ENCODE results near the gene SLC4A7. TPM values are rescaled to one million over a fixed set of nuclear protein-coding genes. Genes with fewer than 3 reads are reported as not detected.

SLC4A7 gene
- polyA plus RNA-seq, 3 donors from 2014 or later, result 1.6 to 13.5 (median 8.4) TPM

- peaks cover 12 to 46% of the 10 kb centered on the region in 2 donors for H3K4me1 Mint-ChIP-seq
- no peaks in the 10 kb centered on the region for H3K9me3 Mint-ChIP-seq
Measured at GRCh38 chr3:27471923-27472550, 12.1 kb downstream of the SLC4A7 start.

GRCh38 chr3:27468283-27468886, 15.8 kb downstream of the SLC4A7 start:
- Mint-ChIP-seq H3K27ac (no peak overlapping the region), H3K27me3 (ENCODE audit: low read depth in 3 of 3) (peaks cover 0 to 2% (median 0%) of the 10 kb centered on the region in 3 donors), H3K4me1 (peaks cover 11 to 22% of the 10 kb centered on the region in 2 donors), H3K36me3 (no peaks in the 10 kb centered on the region), H3K9me3 (no peaks in the 10 kb centered on the region), H3K4me3 (no peak overlapping the region)
- DNase-seq, result no peak

More at GRCh38 chr3:27471923-27472550, 12.1 kb downstream of the SLC4A7 start:
- H3K36me3 Mint-ChIP-seq, result peaks cover 0 to 3% (median under 1%) of the 10 kb centered on the region in 3 donors
- DNase-seq, result no peak
- H3K27me3 Mint-ChIP-seq (ENCODE audit: low read depth in 3 of 3), result peaks cover 0 to 2% (median 0%) of the 10 kb centered on the region in 3 donors
- no peak overlapping the region for H3K27ac Mint-ChIP-seq
- no peak overlapping the region for H3K4me3 Mint-ChIP-seq

- Mint-ChIP-seq H3K27me3 (ENCODE audit: low read depth in 3 of 3) (peaks cover 0 to 2% (median 0%) of the 10 kb centered on the region in 3 donors), H3K4me1 (peaks cover 11 to 25% of the 10 kb centered on the region in 2 donors), H3K27ac (peak overlapping the region in 4 of 6 donors; percentile 21 to 62 (median 32)), H3K36me3 (no peaks in the 10 kb centered on the region), H3K4me3 (peak overlapping the region in 2 of 5 donors; percentile 33 to 41), H3K9me3 (no peaks in the 10 kb centered on the region)
- DNase-seq, result peak; percentile 26 to 42 (median 42)
Measured at GRCh38 chr3:27467545-27467944, 16.6 kb downstream of the SLC4A7 start.

GRCh38 chr3:27464646-27465045, 19.5 kb downstream of the SLC4A7 start:
- Mint-ChIP-seq H3K36me3 (peaks cover 0 to 5% (median 0%) of the 10 kb centered on the region in 3 donors), H3K27me3 (ENCODE audit: low read depth in 3 of 3) (peaks cover 0 to 2% (median 0%) of the 10 kb centered on the region in 3 donors), H3K9me3 (no peaks in the 10 kb centered on the region), H3K4me3 (no peak overlapping the region), H3K4me1 (peaks cover 9 to 39% of the 10 kb centered on the region in 2 donors), H3K27ac (no peak overlapping the region)
- no peak for DNase-seq

- Mint-ChIP-seq H3K4me3 (no peak overlapping the region), H3K36me3 (peaks cover 0 to 5% (median 0%) of the 10 kb centered on the region in 3 donors), H3K9me3 (no peaks in the 10 kb centered on the region), H3K4me1 (peaks cover 7 to 37% of the 10 kb centered on the region in 2 donors), H3K27me3 (ENCODE audit: low read depth in 3 of 3) (no peaks in the 10 kb centered on the region), H3K27ac (no peak overlapping the region)
- DNase-seq, result no peak
Measured at GRCh38 chr3:27462228-27462627, 22.0 kb downstream of the SLC4A7 start.

GRCh38 chr3:27458929-27459328, 25.3 kb downstream of the SLC4A7 start:
- Mint-ChIP-seq H3K9me3 (no peaks in the 10 kb centered on the region), H3K27ac (no peak overlapping the region), H3K27me3 (ENCODE audit: low read depth in 3 of 3) (peaks cover 0 to 2% (median 0%) of the 10 kb centered on the region in 3 donors), H3K4me3 (no peak overlapping the region), H3K36me3 (peaks cover 0 to 5% (median 0%) of the 10 kb centered on the region in 3 donors), H3K4me1 (peaks cover 19 to 60% of the 10 kb centered on the region in 2 donors)
- no peak for DNase-seq

- Mint-ChIP-seq H3K9me3 (no peaks in the 10 kb centered on the region), H3K27me3 (ENCODE audit: low read depth in 3 of 3) (peaks cover 0 to 2% (median 0%) of the 10 kb centered on the region in 3 donors), H3K27ac (peak overlapping the region in 2 of 6 donors; percentile 1 to 13), H3K4me1 (peaks cover 30 to 71% of the 10 kb centered on the region in 2 donors), H3K4me3 (no peak overlapping the region), H3K36me3 (peaks cover 0 to 5% (median 0%) of the 10 kb centered on the region in 3 donors)
- DNase-seq, result no peak
Measured at GRCh38 chr3:27456554-27456953, 27.6 kb downstream of the SLC4A7 start.

- Mint-ChIP-seq H3K9me3 (no peaks in the 10 kb centered on the region), H3K4me3 (peak overlapping the region in 1 of 5 donors; percentile 25), H3K27ac (peak overlapping the region in 3 of 6 donors; percentile 64 to 78 (median 68)), H3K4me1 (peaks cover 38 to 73% of the 10 kb centered on the region in 2 donors), H3K36me3 (no peaks in the 10 kb centered on the region), H3K27me3 (ENCODE audit: low read depth in 3 of 3) (peaks cover 0 to 2% (median 0%) of the 10 kb centered on the region in 3 donors)
- DNase-seq, result no peak
Measured at GRCh38 chr3:27454914-27455313, 29.3 kb downstream of the SLC4A7 start.

- Mint-ChIP-seq H3K36me3 (no peaks in the 10 kb centered on the region), H3K4me1 (peaks cover 38 to 73% of the 10 kb centered on the region in 2 donors), H3K27me3 (ENCODE audit: low read depth in 3 of 3) (peaks cover 0 to 2% (median 0%) of the 10 kb centered on the region in 3 donors), H3K27ac (peak overlapping the region in 4 of 6 donors; percentile 0 to 59 (median 22)), H3K4me3 (peak overlapping the region in 1 of 5 donors; percentile 29), H3K9me3 (no peaks in the 10 kb centered on the region)
- no peak for DNase-seq
Measured at GRCh38 chr3:27454461-27454860, 29.7 kb downstream of the SLC4A7 start.

- DNase-seq, result no peak
- peaks cover 38 to 66% of the 10 kb centered on the region in 2 donors for H3K4me1 Mint-ChIP-seq
- H3K36me3 Mint-ChIP-seq, result peaks cover 2 to 6% (median 4%) of the 10 kb centered on the region in 3 donors
- H3K27ac Mint-ChIP-seq, result peak overlapping the region in 2 of 6 donors; percentile 6 to 10
- H3K9me3 Mint-ChIP-seq, result no peaks in the 10 kb centered on the region
- H3K27me3 Mint-ChIP-seq (ENCODE audit: low read depth in 3 of 3), result peaks cover 0 to 2% (median 0%) of the 10 kb centered on the region in 3 donors
- H3K4me3 Mint-ChIP-seq, result no peak overlapping the region
Measured at GRCh38 chr3:27452368-27453090, 31.7 kb downstream of the SLC4A7 start.

GRCh38 chr3:27451842-27452241, 32.3 kb downstream of the SLC4A7 start:
- H3K27ac Mint-ChIP-seq, result peak overlapping the region in 2 of 6 donors; percentile 3 to 49
- peaks cover 35 to 61% of the 10 kb centered on the region in 2 donors for H3K4me1 Mint-ChIP-seq
- H3K4me3 Mint-ChIP-seq, result no peak overlapping the region
- H3K27me3 Mint-ChIP-seq (ENCODE audit: low read depth in 3 of 3), result peaks cover 0 to 2% (median 0%) of the 10 kb centered on the region in 3 donors
- DNase-seq, result no peak
- H3K9me3 Mint-ChIP-seq, result no peaks in the 10 kb centered on the region
- peaks cover 3 to 10% (median 4%) of the 10 kb centered on the region in 3 donors for H3K36me3 Mint-ChIP-seq

- Mint-ChIP-seq H3K9me3 (no peaks in the 10 kb centered on the region), H3K4me3 (no peak overlapping the region), H3K4me1 (peaks cover 33 to 55% of the 10 kb centered on the region in 2 donors), H3K36me3 (peaks cover 3 to 10% (median 4%) of the 10 kb centered on the region in 3 donors), H3K27me3 (ENCODE audit: low read depth in 3 of 3) (peaks cover 0 to 2% (median 0%) of the 10 kb centered on the region in 3 donors), H3K27ac (peak overlapping the region in 3 of 6 donors; percentile 2 to 43 (median 32))
- DNase-seq, result no peak
Measured at GRCh38 chr3:27451251-27451650, 32.9 kb downstream of the SLC4A7 start.

- peaks cover 4 to 12% (median 8%) of the 10 kb centered on the region in 3 donors for H3K36me3 Mint-ChIP-seq
- no peak overlapping the region for H3K4me3 Mint-ChIP-seq
Measured at GRCh38 chr3:27449530-27450150, 34.5 kb downstream of the SLC4A7 start.

More at GRCh38 chr3:27449530-27450150, 34.5 kb downstream of the SLC4A7 start:
- H3K27me3 Mint-ChIP-seq (ENCODE audit: low read depth in 3 of 3), result peaks cover 0 to 1% (median 0%) of the 10 kb centered on the region in 3 donors
- H3K9me3 Mint-ChIP-seq, result no peaks in the 10 kb centered on the region
- no peak for DNase-seq
- H3K4me1 Mint-ChIP-seq, result peaks cover 25 to 42% of the 10 kb centered on the region in 2 donors
- H3K27ac Mint-ChIP-seq, result no peak overlapping the region

All from immature natural killer cell (primary cell).